Caco-2 (cell line): ENCODE data around the gene REEP3. TPM values are rescaled to one million over a fixed set of nuclear protein-coding genes. Genes with fewer than 3 reads are reported as not detected.

Experiments
- BruUV-seq: library from RNA; stranded (reverse); fragments of 400-500 nt; replicated peaks from 2 replicates; lab custom pipeline; 2021; lab: Mats Ljungman, UMichigan
- CTCF ChIA-PET: fragments of 300-600 bp; sonication (Branson Sonifier 250); formaldehyde crosslinking; loops from one replicate; lab custom pipeline; 2022; ENCODE audit warnings: antibody characterized with exemption; lab: Charles Lee
- POLR2A ChIA-PET: fragments of 300-600 bp; sonication (Branson Sonifier 250); formaldehyde crosslinking; loops from one replicate; lab custom pipeline; 2022; ENCODE audit warnings: antibody characterized with exemption; lab: Charles Lee
- DNase-seq, 2 experiments: peaks; one replicate each; pipeline versions ENCODE4 v3.0.0 to v3.0.0-alpha.2; 2020 to 2022
- H3K27me3 ChIP-seq: replicated peaks from 2 replicates; pipeline ENCODE4 v1.6.0; 2011; ENCODE audit warnings: low read length; ENCODE audit not compliant: control insufficient read depth, insufficient read depth
- H3K36me3 ChIP-seq: 2 replicates; pipeline ENCODE4 v1.5.1; 2011; ENCODE audit warnings: low read length; ENCODE audit not compliant: control insufficient read depth, insufficient read depth
- H3K4me1 ChIP-seq: fragments of 250-450 bp; sonication (Bioruptor Pico); 2 replicates; pipeline ENCODE4 v1.5.1; 2020; ENCODE audit warnings: mild to moderate bottlenecking
- H3K4me3 ChIP-seq: 2 replicates; pipeline ENCODE4 v1.5.1; 2011; ENCODE audit warnings: low read depth, mild to moderate bottlenecking, control low read depth, low read length
- H3K9me3 ChIP-seq: fragments of 250-450 bp; sonication (Bioruptor Pico); 2 replicates; pipeline ENCODE4 v1.5.1; 2020; ENCODE audit warnings: mild to moderate bottlenecking, moderate library complexity
- H3K27ac Mint-ChIP-seq: one replicate; pipeline ENCODE4 v1.8.0; 2022; ENCODE audit warnings: mixed read lengths; ENCODE audit not compliant: unreplicated experiment
- H3K27me3 Mint-ChIP-seq: one replicate; pipeline ENCODE4 v1.8.0; 2022; ENCODE audit warnings: mixed read lengths; ENCODE audit not compliant: insufficient read depth, unreplicated experiment
- H3K36me3 Mint-ChIP-seq: one replicate; pipeline ENCODE4 v1.8.0; 2022; ENCODE audit warnings: mild to moderate bottlenecking, mixed read lengths; ENCODE audit not compliant: insufficient read depth, unreplicated experiment
- H3K4me1 Mint-ChIP-seq: one replicate; pipeline ENCODE4 v1.8.0; 2022; ENCODE audit warnings: low read depth, mixed read lengths; ENCODE audit not compliant: unreplicated experiment
- H3K4me3 Mint-ChIP-seq: one replicate; pipeline ENCODE4 v1.8.0; 2022; ENCODE audit warnings: mild to moderate bottlenecking, moderate library complexity, mixed read lengths; ENCODE audit not compliant: unreplicated experiment
- H3K9me3 Mint-ChIP-seq: one replicate; pipeline ENCODE4 v1.8.0; 2022; ENCODE audit warnings: mixed read lengths; ENCODE audit not compliant: unreplicated experiment
- CTCF ChIP-seq, 2 experiments: fragments of 200-600 bp in 1 of 2; IDR thresholded peaks; 1 replicate in 1 of 2; 2 replicates in 1 of 2; pipeline versions ENCODE4 v1.5.1 to v1.8.0; 2011 to 2022; ENCODE audit warnings: antibody characterized with exemption in 1 of 2, control low read depth in 1 of 2, inconsistent platforms in 1 of 2, low read depth in 1 of 2, low read length in 1 of 2, mild to moderate bottlenecking in 1 of 2, moderate library complexity in 1 of 2; ENCODE audit not compliant: insufficient read depth in 1 of 2, severe bottlenecking in 1 of 2, unreplicated experiment in 1 of 2
- intact Hi-C: fragments of 100-400 bp; cut with micrococcal nuclease; formaldehyde crosslinking; loops from one replicate; pipeline ENCODE4 v1.10.0; 2022; ENCODE audit not compliant: unreplicated experiment
- total RNA-seq: library from RNA; stranded (reverse); gene quantifications from 2 replicates; pipeline ENCODE4 v1.2.3, GENCODE V29; 2022

REEP3 gene
- total RNA-seq, 1 experiment from 2014 or later, result 66.4 TPM

DNA sequence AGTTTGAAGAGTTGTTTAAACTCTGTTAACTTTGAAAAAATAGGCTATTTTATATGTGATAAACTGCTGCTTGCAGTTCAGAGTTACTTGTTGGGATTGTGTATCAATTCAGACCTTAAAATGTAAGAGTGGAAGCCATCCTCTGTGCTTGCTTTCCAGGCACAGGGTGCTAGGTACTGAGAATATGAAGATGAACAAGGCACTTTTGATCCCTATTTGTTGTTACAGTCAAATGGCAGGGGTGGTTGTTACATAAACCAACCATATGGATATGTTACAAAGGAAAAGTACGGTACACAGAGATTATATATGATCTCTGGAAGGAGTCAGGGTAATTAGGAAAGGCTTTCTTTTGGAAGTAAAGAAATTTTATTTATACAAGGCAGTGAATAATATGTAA lies 63.8 kb downstream of the REEP3 start:
- POLR2A ChIA-PET, result no interaction called here
- no peaks in the 10 kb centered on the region for H3K36me3 ChIP-seq
- BruUV-seq, result no TSS peak
- no peaks in the 10 kb centered on the region for H3K4me1 Mint-ChIP-seq
- H3K27me3 Mint-ChIP-seq, result no peaks in the 10 kb centered on the region
- H3K9me3 ChIP-seq, result no peaks in the 10 kb centered on the region
- intact Hi-C loops, result no loop called here
- no peak for DNase-seq
- TF ChIP-seq CTCF (IDR thresholded peaks at IDR 0.05; ENCODE audit: insufficient read depth in 1 of 2, low read depth in 1 of 2, low read length in 1 of 2, severe bottlenecking in 1 of 2, unreplicated experiment in 1 of 2), result no peak
- H3K9me3 Mint-ChIP-seq, result no peaks in the 10 kb centered on the region
- peaks cover 9% of the 10 kb centered on the region for H3K4me1 ChIP-seq
- H3K27me3 ChIP-seq, result no peaks in the 10 kb centered on the region
- H3K36me3 Mint-ChIP-seq, result no peaks in the 10 kb centered on the region
- no peak overlapping the region for H3K4me3 ChIP-seq
- CTCF ChIA-PET, result interaction anchor here (0.6 kb wide), 1 partner anchor 404 kb away, joined by 3 read pairs; no protein-coding TSS in a partner anchor
- H3K4me3 Mint-ChIP-seq, result no peak overlapping the region
- H3K27ac Mint-ChIP-seq, result no peak overlapping the region

DNA sequence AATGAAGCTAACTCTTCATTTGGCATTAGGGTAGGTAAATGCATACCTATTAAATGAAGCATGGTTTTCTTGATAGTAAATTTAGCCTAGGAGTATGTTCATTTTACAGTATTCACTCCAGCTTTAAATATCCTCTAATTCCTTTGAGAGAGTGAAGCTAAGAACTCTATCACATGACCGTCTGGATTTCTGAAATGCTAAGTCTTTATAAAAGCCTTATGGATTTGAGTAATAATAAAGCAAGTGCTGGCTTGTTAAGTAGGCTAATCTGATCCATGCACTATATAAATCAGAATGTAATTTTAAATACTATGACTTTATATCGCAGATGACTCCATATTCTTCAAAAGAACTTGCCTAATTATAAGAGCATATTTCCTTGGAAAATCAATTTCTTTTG lies 64.8 kb downstream of the REEP3 start:
- Mint-ChIP-seq H3K27ac (no peak overlapping the region), H3K9me3 (no peaks in the 10 kb centered on the region), H3K4me3 (no peak overlapping the region), H3K4me1 (no peaks in the 10 kb centered on the region), H3K36me3 (no peaks in the 10 kb centered on the region), H3K27me3 (no peaks in the 10 kb centered on the region)
- peaks cover 9% of the 10 kb centered on the region for H3K4me1 ChIP-seq
- intact Hi-C loops, result no loop called here
- no peak for DNase-seq
- no peaks in the 10 kb centered on the region for H3K9me3 ChIP-seq
- no peak overlapping the region for H3K4me3 ChIP-seq
- no peaks in the 10 kb centered on the region for H3K36me3 ChIP-seq
- ChIA-PET POLR2A (interaction anchor here (0.6 kb wide), 1 partner anchor 318 kb away, joined by 15 read pairs; no protein-coding TSS in a partner anchor), CTCF (no interaction called here)
- H3K27me3 ChIP-seq, result no peaks in the 10 kb centered on the region
- no peak for TF ChIP-seq CTCF (IDR thresholded peaks at IDR 0.05; ENCODE audit: insufficient read depth in 1 of 2, low read depth in 1 of 2, low read length in 1 of 2, severe bottlenecking in 1 of 2, unreplicated experiment in 1 of 2)
- no TSS peak for BruUV-seq

DNA sequence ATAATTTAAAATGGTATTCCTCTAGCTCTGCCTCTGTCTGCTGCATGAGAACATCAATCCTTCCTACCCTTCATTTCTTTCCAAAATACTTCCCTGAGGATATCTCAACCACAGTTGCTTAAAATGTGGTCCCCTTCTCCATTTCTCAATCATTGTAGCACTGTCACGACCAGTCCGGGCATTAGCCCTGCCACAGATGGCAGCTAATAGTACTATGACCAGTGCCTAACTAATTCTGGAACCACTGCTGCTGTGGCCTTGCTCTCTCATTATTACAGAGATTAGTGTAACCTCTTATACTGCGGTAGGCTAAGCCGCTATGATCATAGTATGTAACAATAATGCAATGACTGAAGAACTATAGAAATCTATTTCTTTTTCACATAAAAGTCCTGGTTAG lies 66.0 kb downstream of the REEP3 start:
- Histone ChIP-seq H3K9me3 (no peaks in the 10 kb centered on the region), H3K4me1 (peaks cover 9% of the 10 kb centered on the region), H3K27me3 (no peaks in the 10 kb centered on the region), H3K4me3 (no peak overlapping the region), H3K36me3 (no peaks in the 10 kb centered on the region)
- TF ChIP-seq CTCF (IDR thresholded peaks at IDR 0.05; ENCODE audit: insufficient read depth in 1 of 2, low read depth in 1 of 2, low read length in 1 of 2, severe bottlenecking in 1 of 2, unreplicated experiment in 1 of 2), result no peak
- no peaks in the 10 kb centered on the region for H3K4me1 Mint-ChIP-seq
- H3K4me3 Mint-ChIP-seq, result no peak overlapping the region
- H3K27ac Mint-ChIP-seq, result no peak overlapping the region
- intact Hi-C loops, result no loop called here
- BruUV-seq, result no TSS peak
- DNase-seq, result no peak
- H3K36me3 Mint-ChIP-seq, result no peaks in the 10 kb centered on the region
- POLR2A ChIA-PET, result no interaction called here
- no peaks in the 10 kb centered on the region for H3K27me3 Mint-ChIP-seq
- CTCF ChIA-PET, result interaction anchor here (0.7 kb wide), 1 partner anchor 47 kb away, joined by 3 read pairs; no protein-coding TSS in a partner anchor
- no peaks in the 10 kb centered on the region for H3K9me3 Mint-ChIP-seq
